H1 (cell line): ENCODE results near the gene ZFP3. TPM values are rescaled to one million over a fixed set of nuclear protein-coding genes. Genes with fewer than 3 reads are reported as not detected.

Experiments
- CTCF ChIA-PET: fragments of 300-600 bp; sonication (Branson Sonifier 250); formaldehyde crosslinking; loops from one replicate; lab custom pipeline; 2021; ENCODE audit not compliant: partially characterized antibody; lab: Charles Lee
- POLR2A ChIA-PET: fragments of 300-600 bp; sonication (Branson Sonifier 250); formaldehyde crosslinking; loops from one replicate; lab custom pipeline; 2021; ENCODE audit warnings: inconsistent platforms; ENCODE audit not compliant: partially characterized antibody; lab: Charles Lee
- DNase-seq, 2 experiments: peaks; one replicate each; pipeline versions ENCODE4 v3.0.0 to v3.0.0-alpha.2; 2010 to 2022; ENCODE audit warnings: low spot score in 2 of 2, low read depth in 1 of 2, mixed read lengths in 1 of 2
- FAIRE-seq: peaks from 2 replicates; lab custom pipeline; 2011; peaks lifted over from hg19 to GRCh38; lab: Jason Lieb, UNC
- H2AFZ ChIP-seq: 2 replicates; pipeline ENCODE4 v1.8.1; 2012; ENCODE audit warnings: low read length, inconsistent platforms
- H2AK5ac ChIP-seq: 2 replicates; pipeline ENCODE4 v1.6.1; 2013; ENCODE audit warnings: low read depth, low read length
- H2BK120ac ChIP-seq: replicated peaks from 2 replicates; pipeline ENCODE3; 2013; ENCODE audit warnings: low read depth, low read length, inconsistent platforms
- H2BK12ac ChIP-seq: 2 replicates; pipeline ENCODE4 v1.6.1; 2013; ENCODE audit warnings: low read depth, low read length
- H2BK15ac ChIP-seq: 2 replicates; pipeline ENCODE4 v1.6.1; 2013; ENCODE audit warnings: low read length
- H2BK20ac ChIP-seq: 2 replicates; pipeline ENCODE4 v1.6.1; 2013; ENCODE audit warnings: low read length
- H2BK5ac ChIP-seq: 2 replicates; pipeline ENCODE4 v1.6.1; 2013; ENCODE audit warnings: low read depth, low read length
- H3K14ac ChIP-seq: 2 replicates; pipeline ENCODE4 v1.6.1; 2013; ENCODE audit warnings: inconsistent platforms; ENCODE audit not compliant: insufficient read length
- H3K18ac ChIP-seq: 2 replicates; pipeline ENCODE4 v1.6.1; 2013; ENCODE audit warnings: low read length; ENCODE audit errors: extremely low read depth
- H3K23ac ChIP-seq: 2 replicates; pipeline ENCODE4 v1.6.1; 2013; ENCODE audit warnings: inconsistent platforms; ENCODE audit not compliant: insufficient read length
- H3K23me2 ChIP-seq: 2 replicates; pipeline ENCODE4 v1.6.1; 2013; ENCODE audit warnings: low read depth, low read length
- H3K27ac ChIP-seq: 2 replicates; pipeline ENCODE4 v1.6.1; 2011; ENCODE audit warnings: low read depth, low read length, inconsistent platforms
- H3K27me3 ChIP-seq, 4 experiments: replicated peaks in 1 of 4; 1 replicate in 1 of 4; 2 replicates in 3 of 4; pipeline versions ENCODE4 v1.6.1 to v1.8.1; 2011 to 2013; ENCODE audit warnings: low read length in 3 of 4, mild to moderate bottlenecking in 3 of 4, inconsistent platforms in 2 of 4, mixed read lengths in 2 of 4, moderate library complexity in 1 of 4; ENCODE audit not compliant: control insufficient read depth in 3 of 4, insufficient read depth in 3 of 4; ENCODE audit errors: extremely low read depth in 1 of 4
- H3K36me3 ChIP-seq, 4 experiments: 2 replicates each; pipeline versions ENCODE4 v1.6.1 to v1.8.1; 2011 to 2013; ENCODE audit warnings: mild to moderate bottlenecking in 4 of 4, low read length in 3 of 4, moderate library complexity in 2 of 4, control low read depth in 1 of 4, inconsistent platforms in 1 of 4; ENCODE audit not compliant: insufficient read depth in 4 of 4, control insufficient read depth in 2 of 4
- H3K4ac ChIP-seq: replicated peaks from 2 replicates; pipeline ENCODE3; 2013; ENCODE audit warnings: low read length, low read depth, mixed read lengths, inconsistent platforms; ENCODE audit not compliant: insufficient read length
- H3K4me1 ChIP-seq, 4 experiments: replicated peaks in 1 of 4; 1 replicate in 1 of 4; 2 replicates in 3 of 4; pipeline versions ENCODE4 v1.6.1 to v1.8.1; 2011 to 2013; ENCODE audit warnings: low read length in 3 of 4, inconsistent platforms in 2 of 4, mixed read lengths in 1 of 4; ENCODE audit not compliant: insufficient read depth in 4 of 4, control insufficient read depth in 3 of 4
- H3K4me2 ChIP-seq, 2 experiments: 2 replicates each; pipeline versions ENCODE4 v1.6.1 to v1.8.1; 2011 to 2013; ENCODE audit warnings: low read depth in 2 of 2, low read length in 2 of 2, control low read depth in 1 of 2, inconsistent platforms in 1 of 2, mild to moderate bottlenecking in 1 of 2; ENCODE audit not compliant: insufficient read depth in 1 of 2
- H3K4me3 ChIP-seq, 4 experiments: fragments of 200-600, 300-600 bp in 1 of 4; sonication (generic), shearing (Covaris generic), sonication (Bioruptor Twin) in 1 of 4; 2 replicates each; pipeline versions ENCODE4 v1.5.1 to v1.8.1; 2011 to 2016; ENCODE audit warnings: low read length in 4 of 4, low read depth in 3 of 4, control low read depth in 2 of 4, inconsistent platforms in 2 of 4, mild to moderate bottlenecking in 2 of 4, mixed read lengths in 1 of 4, moderate library complexity in 1 of 4; ENCODE audit not compliant: insufficient read depth in 2 of 4; ENCODE audit errors: extremely low read depth in 1 of 4
- H3K56ac ChIP-seq: replicated peaks from 2 replicates; pipeline ENCODE3; 2013; ENCODE audit warnings: low read depth, mild to moderate bottlenecking, mixed read lengths, low read length, inconsistent platforms; ENCODE audit not compliant: insufficient read length
- H3K79me1 ChIP-seq: 2 replicates; pipeline ENCODE4 v1.6.1; 2013; ENCODE audit warnings: low read depth, low read length, control low read depth
- H3K79me2 ChIP-seq, 2 experiments: 2 replicates each; pipeline versions ENCODE4 v1.6.1 to v1.8.1; 2012 to 2013; ENCODE audit warnings: low read length in 2 of 2, mild to moderate bottlenecking in 2 of 2, inconsistent platforms in 1 of 2; ENCODE audit not compliant: insufficient read depth in 2 of 2, control insufficient read depth in 1 of 2
- H3K9ac ChIP-seq, 4 experiments: replicated peaks in 1 of 4; 1 replicate in 1 of 4; 2 replicates in 3 of 4; pipeline versions ENCODE4 v1.6.1 to v1.8.1; 2011 to 2013; ENCODE audit warnings: low read depth in 3 of 4, low read length in 3 of 4, control low read depth in 2 of 4, mild to moderate bottlenecking in 2 of 4, moderate library complexity in 2 of 4, inconsistent platforms in 1 of 4; ENCODE audit errors: extremely low read depth in 1 of 4
- H3K9me3 ChIP-seq, 2 experiments: 2 replicates each; pipeline versions ENCODE4 v1.6.1 to v1.8.1; 2012 to 2013; ENCODE audit warnings: mild to moderate bottlenecking in 2 of 2, moderate library complexity in 2 of 2, control low read depth in 1 of 2, inconsistent platforms in 1 of 2, low read depth in 1 of 2, low read length in 1 of 2, mixed read lengths in 1 of 2; ENCODE audit not compliant: insufficient read depth in 2 of 2
- H4K20me1 ChIP-seq, 2 experiments: replicated peaks in 1 of 2; 2 replicates each; pipeline versions ENCODE3 to v1.8.1; 2011 to 2013; ENCODE audit warnings: inconsistent platforms in 2 of 2, low read length in 2 of 2, mild to moderate bottlenecking in 1 of 2; ENCODE audit not compliant: insufficient read depth in 2 of 2, control insufficient read depth in 1 of 2
- H4K5ac ChIP-seq: 2 replicates; pipeline ENCODE4 v1.6.1; 2013; ENCODE audit warnings: low read length, low read depth, mixed read lengths, inconsistent platforms; ENCODE audit not compliant: insufficient read length
- H4K8ac ChIP-seq: 2 replicates; pipeline ENCODE4 v1.8.0; 2013; ENCODE audit warnings: mild to moderate bottlenecking, moderate library complexity, low read length, inconsistent platforms; ENCODE audit not compliant: insufficient read depth; ENCODE audit errors: extremely low read depth
- H4K91ac ChIP-seq: replicated peaks from 2 replicates; pipeline ENCODE3; 2013; ENCODE audit warnings: low read length, mixed read lengths, inconsistent platforms; ENCODE audit not compliant: insufficient read length
- ASH2L ChIP-seq: fragments of 200-600, 300-600 bp; sonication (generic); IDR thresholded peaks from one replicate; pipeline ENCODE4 v1.7.1; 2017; ENCODE audit warnings: low read length
- BACH1 ChIP-seq: IDR thresholded peaks from 2 replicates; pipeline ENCODE4 v1.6.1; 2012; ENCODE audit warnings: low read length, improper control_type of control experiment
- CBX5 ChIP-seq: fragments of 300-800, 300-1000 bp; sonication (generic); IDR thresholded peaks from 2 replicates; pipeline ENCODE4 v1.7.1; 2016; ENCODE audit warnings: antibody characterized with exemption, low read length, low read depth
- CEBPB ChIP-seq: IDR thresholded peaks from 2 replicates; pipeline ENCODE4 v1.6.1; 2012; ENCODE audit warnings: low read depth, low read length
- FOSL1 ChIP-seq: IDR thresholded peaks from 2 replicates; pipeline ENCODE4 v1.6.1; 2011; ENCODE audit warnings: mild to moderate bottlenecking, low read depth, low read length, moderate library complexity; ENCODE audit not compliant: insufficient read depth
- JUN ChIP-seq: IDR thresholded peaks from 2 replicates; pipeline ENCODE4 v1.6.1; 2011; ENCODE audit warnings: low read depth, mild to moderate bottlenecking, improper control_type of control experiment, low read length
- MAFK ChIP-seq: IDR thresholded peaks from 2 replicates; pipeline ENCODE4 v1.6.1; 2012; ENCODE audit warnings: low read depth, mild to moderate bottlenecking, improper control_type of control experiment, low read length
- RBBP5 ChIP-seq: IDR thresholded peaks from 2 replicates; pipeline ENCODE4 v1.7.1; 2012; ENCODE audit warnings: low read depth, mild to moderate bottlenecking, inconsistent platforms, low read length, moderate library complexity, borderline replicate concordance
- RXRA ChIP-seq: IDR thresholded peaks from 2 replicates; pipeline ENCODE4 v1.6.1; 2011; ENCODE audit warnings: low read depth, mild to moderate bottlenecking, low read length, moderate library complexity; ENCODE audit not compliant: insufficient read depth
- SRF ChIP-seq: IDR thresholded peaks from 2 replicates; pipeline ENCODE4 v1.6.1; 2011; ENCODE audit warnings: mild to moderate bottlenecking, low read depth, low read length, moderate library complexity
- TAF1 ChIP-seq: IDR thresholded peaks from 2 replicates; pipeline ENCODE4 v1.6.1; 2011; ENCODE audit warnings: mild to moderate bottlenecking, low read depth, low read length
- TAF7 ChIP-seq: optimal IDR thresholded peaks from 2 replicates; pipeline ENCODE3; 2011; ENCODE audit warnings: low read depth, mild to moderate bottlenecking, inconsistent platforms, low read length, moderate library complexity, borderline replicate concordance
- WGBS, 2 experiments: shearing (Covaris generic) in 1 of 2; methylation state at CpG; one replicate each; pipeline versions ENCODE4 v1.1.6 to v1.1.7; 2013 to 2015; ENCODE audit warnings: low lambda C conversion rate in 2 of 2, mixed read lengths in 2 of 2, inconsistent platforms in 1 of 2, low coverage in 1 of 2, missing lambda C conversion rate in 1 of 2; ENCODE audit not compliant: insufficient replicate concordance in 2 of 2, insufficient coverage in 1 of 2, insufficient read length in 1 of 2; ENCODE audit errors: extremely low coverage in 1 of 2, missing lambda C conversion rate in 1 of 2; 5-methylcytosine and 5-hydroxymethylcytosine counted together
- polyA plus RNA-seq, 7 experiments: library from polyadenylated mRNA; depleted of rRNA in 3 of 7; stranded (reverse) in 5 of 7; unstranded in 2 of 7; fragments of >200 nt in 5 of 7; fragments of 200-250 nt in 2 of 7; gene quantifications; 1 replicate in 5 of 7; 2 replicates in 1 of 7; 4 replicates in 1 of 7; pipeline versions ENCODE4 v1.2.1 to v1.2.3, GENCODE V29; 2011 to 2013; ENCODE audit warnings: missing spikeins in 2 of 7, mixed read lengths in 2 of 7
- total RNA-seq: library from RNA; stranded (reverse); fragmentation: NEBNext Ultra II Directional; extraction: Animal tissue kit (Norgen Biotek cat#: 25700); gene quantifications from 2 replicates; pipeline ENCODE4 v1.2.1, GENCODE V29; 2021
- TF ChIP-seq, protein P1 (sequence below): IDR thresholded peaks from 2 replicates; pipeline ENCODE4 v1.6.1; 2012; ENCODE audit warnings: low read length, inconsistent platforms

The ZFP3 gene
- total and polyA plus RNA-seq, 2 of the 8 experiments (the other 6 are each of a cell fraction or from before 2014, with no cell fraction given) = 0.15 to 0.44 TPM

DNA sequence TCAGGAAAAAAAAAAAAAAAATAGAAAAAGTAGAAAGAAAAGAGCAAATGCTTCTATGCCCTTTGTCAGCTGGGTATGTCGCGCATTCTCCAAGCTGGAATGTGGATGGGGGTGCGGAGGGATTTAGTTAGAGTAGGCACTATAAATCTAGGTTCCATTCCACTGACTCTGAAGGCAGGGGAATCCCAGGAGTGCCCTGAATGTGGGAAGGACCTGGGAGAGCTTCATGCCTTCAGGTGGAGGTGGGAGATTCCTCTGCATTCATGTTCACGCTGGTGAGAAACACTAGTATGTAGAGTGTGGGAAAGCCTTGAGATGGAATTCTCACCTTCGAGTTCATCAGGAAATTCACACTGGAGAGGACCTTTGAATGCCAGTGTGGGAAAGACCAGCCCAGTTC, 21.0 kb downstream of the ZFP3 start:
- no peak overlapping the region for H3K56ac ChIP-seq
- no peak overlapping the region for H2BK20ac ChIP-seq
- H3K18ac ChIP-seq = no peak overlapping the region
- no peaks in the 10 kb centered on the region for H4K20me1 ChIP-seq
- no peak overlapping the region for H2BK5ac ChIP-seq
- H3K4me1 ChIP-seq = no peaks in the 10 kb centered on the region
- H4K8ac ChIP-seq = no peak overlapping the region
- no peak overlapping the region for H4K91ac ChIP-seq
- peaks cover 6% of the 10 kb centered on the region; the same call in 1 of the 2 replicates for H3K23me2 ChIP-seq
- H3K4me2 ChIP-seq = no peak overlapping the region
- H3K14ac ChIP-seq = no peak overlapping the region
- no peak overlapping the region for H2BK15ac ChIP-seq
- no peak overlapping the region for H2AK5ac ChIP-seq
- no peak overlapping the region for H4K5ac ChIP-seq
- H3K79me1 ChIP-seq = no peaks in the 10 kb centered on the region
- peaks cover 18 to 28% of the 10 kb centered on the region in 2 experiments for H3K9me3 ChIP-seq
- POLR2A ChIA-PET = interaction anchor here (0.6 to 1.0 kb wide), 2 partner anchors 8 to 12 kb away, joined by 4 to 5 read pairs; partner anchors contain the start of gene ZNF232
- no peak overlapping the region for H3K4me3 ChIP-seq
- no peaks in the 10 kb centered on the region for H3K79me2 ChIP-seq
- H3K27ac ChIP-seq = no peak overlapping the region
- H2AFZ ChIP-seq = no peak overlapping the region
- H3K4ac ChIP-seq = no peak overlapping the region
- FAIRE-seq (no peak), DNase-seq (no peak)
- H3K9ac ChIP-seq = no peak overlapping the region
- H3K23ac ChIP-seq = no peak overlapping the region
- H3K36me3 ChIP-seq = peaks cover 0 to 10% (median 2%) of the 10 kb centered on the region in 4 experiments; a peak in 2 of 8 replicates
- no peak overlapping the region for H2BK12ac ChIP-seq
- H2BK120ac ChIP-seq = no peak overlapping the region
- CTCF ChIA-PET = interaction anchor here (1.1 kb wide), 1 partner anchor 11 kb away, joined by 4 read pairs; no protein-coding TSS in a partner anchor
- WGBS, 2 experiments = 84% methylated on average over 5 of the region's 5 CpGs; no CpG with 5 or more reads in 1 of the 2 experiments
- H3K27me3 ChIP-seq = peaks cover 0 to 15% (median 9%) of the 10 kb centered on the region in 4 experiments; a peak in 6 of 7 replicates
- TF ChIP-seq TAF1 (no peak), TAF7 (no peak), JUN (no peak), RBBP5 (no peak), MAFK (no peak), FOSL1 (no peak), CBX5 (no peak), ASH2L (no peak), CEBPB (no peak), BACH1 (no peak), SRF (no peak), RXRA (no peak)
- TF ChIP-seq, protein P1, sequence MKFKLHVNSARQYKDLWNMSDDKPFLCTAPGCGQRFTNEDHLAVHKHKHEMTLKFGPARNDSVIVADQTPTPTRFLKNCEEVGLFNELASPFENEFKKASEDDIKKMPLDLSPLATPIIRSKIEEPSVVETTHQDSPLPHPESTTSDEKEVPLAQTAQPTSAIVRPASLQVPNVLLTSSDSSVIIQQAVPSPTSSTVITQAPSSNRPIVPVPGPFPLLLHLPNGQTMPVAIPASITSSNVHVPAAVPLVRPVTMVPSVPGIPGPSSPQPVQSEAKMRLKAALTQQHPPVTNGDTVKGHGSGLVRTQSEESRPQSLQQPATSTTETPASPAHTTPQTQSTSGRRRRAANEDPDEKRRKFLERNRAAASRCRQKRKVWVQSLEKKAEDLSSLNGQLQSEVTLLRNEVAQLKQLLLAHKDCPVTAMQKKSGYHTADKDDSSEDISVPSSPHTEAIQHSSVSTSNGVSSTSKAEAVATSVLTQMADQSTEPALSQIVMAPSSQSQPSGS = no peak
